Hematopoietic multipotent progenitor cell treated with erythropoietin and hydrocortisone succinate and interleukin-3 and kit ligand, for 4 days (in vitro differentiated cells): ENCODE measurements around the gene TAS2R13.
A peak's percentile ranks its signal among the peaks of the same experiment; 100 is the strongest.

Source experiments
- DNase-seq: peaks from one replicate; pipeline ENCODE4 v3.0.0-alpha.2; 2015

Gene TAS2R13

DNA sequence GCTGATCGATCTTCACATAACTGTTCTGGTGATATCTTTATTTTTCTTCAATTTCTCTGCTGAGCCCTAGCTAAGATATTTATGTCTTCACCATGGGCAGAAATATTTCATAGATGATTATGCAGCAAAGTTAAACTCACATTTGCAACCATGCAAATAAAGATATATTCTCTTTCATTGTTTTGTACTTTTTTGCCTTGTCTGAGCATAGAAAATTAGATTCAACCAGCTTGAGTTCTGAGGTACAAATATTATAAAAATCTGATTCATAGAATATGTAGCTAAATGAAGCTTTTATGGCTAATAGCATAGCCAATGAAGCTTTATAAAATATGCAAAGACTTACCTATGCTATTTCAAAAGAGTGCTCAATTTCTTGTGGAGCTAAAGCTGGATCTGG lies at the start of gene TAS2R13:
Gene TAS2R13 (minus strand): TSS at position 101 of the 400 bp plus-strand sequence. CDS start 264 bp downstream, outside the sequence.
- no peak for DNase-seq

DNA sequence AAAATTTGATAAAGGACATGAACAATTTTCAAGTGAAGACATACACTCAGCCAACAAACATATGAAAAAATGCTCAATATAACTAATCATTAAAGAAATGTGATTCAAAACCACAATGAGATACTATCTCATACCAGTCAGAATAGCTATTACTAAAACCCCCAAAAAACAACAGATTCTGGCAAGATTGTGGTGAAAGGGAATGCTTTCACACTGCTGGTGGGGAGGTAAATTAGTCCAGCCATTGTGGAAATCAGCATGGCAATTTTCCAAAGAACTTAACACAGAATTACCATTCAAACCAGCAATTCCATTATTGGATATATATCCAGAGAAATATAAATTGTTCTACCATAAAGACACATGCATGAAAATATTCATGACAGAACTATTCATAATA lies 48.4 kb upstream of the TAS2R13 start:
- no peak for DNase-seq

DNA sequence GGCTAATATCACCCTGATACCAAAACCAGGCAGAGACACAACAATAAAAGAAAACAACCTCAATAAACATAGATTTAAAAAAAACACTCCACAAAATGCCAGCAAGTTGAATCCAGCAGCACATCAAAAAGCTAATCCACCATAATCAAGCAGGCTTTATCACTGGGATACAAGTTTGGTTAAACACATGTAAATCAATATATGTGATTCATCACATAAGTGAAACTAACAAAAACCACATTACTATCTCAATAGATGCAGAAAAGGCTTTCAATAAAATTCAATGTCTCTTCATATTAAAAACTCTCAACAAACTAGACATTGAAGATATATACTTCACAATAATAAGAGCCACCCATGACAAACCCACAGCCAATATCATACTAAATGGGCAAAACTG lies 46.7 kb upstream of the TAS2R13 start:
- no peak for DNase-seq

DNA sequence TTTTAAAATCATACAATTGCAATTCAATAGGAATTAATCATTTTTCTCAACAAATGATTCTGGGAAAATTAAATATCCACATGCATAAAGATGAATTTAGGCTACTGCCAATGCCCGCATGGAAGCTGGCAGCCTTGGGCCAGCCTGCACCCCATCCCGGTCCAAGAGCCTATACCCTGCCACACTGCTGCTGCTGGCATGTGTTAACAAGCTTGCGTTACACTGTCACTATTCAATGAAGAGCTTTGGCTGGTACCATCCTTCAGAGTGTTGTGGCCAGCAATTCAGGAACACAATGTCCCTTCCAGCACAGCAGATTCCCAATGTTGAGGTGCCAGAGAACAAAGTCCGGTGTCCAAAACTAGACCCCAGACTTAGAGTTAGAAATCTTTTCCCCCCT lies 43.3 kb upstream of the TAS2R13 start:
- no peak for DNase-seq

- no peak for DNase-seq
These were observed 33.8 kb upstream of the TAS2R13 start for GRCh38 chr12:10943167-10943566.

DNA sequence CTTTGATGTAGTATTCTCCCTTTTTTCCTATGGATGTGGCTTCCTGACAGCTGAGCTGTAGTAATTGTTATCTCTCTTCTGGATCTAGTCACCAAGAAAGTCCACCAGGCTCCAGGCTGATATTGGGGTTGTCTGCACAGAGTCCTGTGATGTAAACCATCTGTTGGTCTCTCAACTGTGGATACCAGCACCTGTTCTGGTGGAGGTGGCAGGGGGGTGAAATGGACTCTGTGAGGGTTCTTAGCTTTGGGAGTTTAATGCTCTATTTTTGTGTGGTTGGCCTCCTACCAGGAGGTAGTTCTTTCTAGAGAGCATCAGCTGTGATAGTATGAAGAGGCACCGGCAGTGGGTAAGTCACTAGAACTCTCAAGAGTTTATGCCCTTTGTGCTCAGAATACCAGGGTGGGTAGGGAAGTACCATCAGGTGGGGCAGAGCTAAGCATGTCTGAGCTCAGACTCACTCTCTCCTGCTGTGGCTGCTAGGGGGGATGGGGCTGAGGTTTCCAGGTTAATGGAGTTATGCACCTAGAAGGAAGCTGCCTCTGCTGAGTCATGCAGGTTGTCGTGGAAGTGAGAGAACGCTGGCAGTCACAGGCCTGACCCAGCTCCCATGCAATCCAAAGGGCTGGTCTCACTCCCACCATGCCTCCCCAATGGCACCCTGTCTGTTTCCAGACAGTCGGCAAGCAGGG lies 32.7 kb upstream of the TAS2R13 start:
- peak; percentile 6 for DNase-seq

- DNase-seq = no peak
These were observed 32.0 kb upstream of the TAS2R13 start for GRCh38 chr12:10941369-10941768.

DNA sequence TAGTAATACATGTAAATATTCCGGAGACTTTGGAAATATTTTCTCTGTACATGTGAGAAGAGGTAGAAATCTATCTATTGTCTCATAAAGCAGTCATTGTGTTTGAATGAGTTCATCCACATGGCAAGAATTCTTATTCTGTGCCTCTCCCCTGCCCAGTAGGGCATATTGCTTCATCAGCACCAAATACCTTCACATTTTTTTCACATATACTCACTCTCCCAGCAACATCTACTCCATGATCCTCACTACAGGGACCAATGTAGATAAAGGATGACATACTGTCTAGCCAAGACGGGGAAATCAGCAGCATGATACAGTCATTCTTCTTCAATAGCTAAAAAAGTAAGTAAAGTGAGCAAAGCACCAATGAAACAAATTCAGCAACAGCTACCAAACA lies 31.0 kb upstream of the TAS2R13 start:
- no peak for DNase-seq

GRCh38 chr12:10939163-10939562 lies 29.8 kb upstream of the TAS2R13 start, which contains the start of gene TAS2R14:
TAS2R14 (minus strand) TSS chr12:10939263; CDS start chr12:10939207, 56 bp downstream.
- DNase-seq = no peak

- peak; percentile 9 for DNase-seq
These were observed 27.1 kb upstream of the TAS2R13 start for GRCh38 chr12:10936506-10936905.

GRCh38 chr12:10928746-10929286 lies 19.5 kb upstream of the TAS2R13 start, which contains the start of gene PRH2:
PRH2 (plus strand) TSS chr12:10929236; CDS start chr12:10929274, 38 bp downstream.
- no peak for DNase-seq

- no peak for DNase-seq
These were observed 16.9 kb upstream of the TAS2R13 start for GRCh38 chr12:10926269-10926668.

DNA sequence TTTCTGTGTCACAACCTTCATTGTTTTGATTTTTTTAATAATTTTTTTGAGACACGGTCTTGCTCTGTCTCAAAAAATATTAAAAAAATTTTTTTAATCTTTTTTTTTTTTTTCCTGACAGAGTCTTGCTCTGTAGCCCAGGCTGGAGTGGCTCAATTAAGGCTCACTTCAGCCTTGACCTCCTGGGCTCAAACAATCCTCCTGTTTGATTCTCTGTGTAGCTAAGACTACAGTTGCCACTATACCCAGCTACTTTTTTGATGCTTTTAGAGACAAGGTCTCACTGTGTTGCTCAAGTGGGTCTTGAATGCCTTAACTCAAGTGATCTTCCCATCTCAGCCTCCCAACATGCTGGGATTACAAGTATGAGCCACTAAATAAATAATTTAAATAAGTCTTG lies 10.4 kb upstream of the TAS2R13 start:
- no peak for DNase-seq

- no peak for DNase-seq
These were observed 1.0 kb upstream of the TAS2R13 start for GRCh38 chr12:10910380-10910779.

DNA sequence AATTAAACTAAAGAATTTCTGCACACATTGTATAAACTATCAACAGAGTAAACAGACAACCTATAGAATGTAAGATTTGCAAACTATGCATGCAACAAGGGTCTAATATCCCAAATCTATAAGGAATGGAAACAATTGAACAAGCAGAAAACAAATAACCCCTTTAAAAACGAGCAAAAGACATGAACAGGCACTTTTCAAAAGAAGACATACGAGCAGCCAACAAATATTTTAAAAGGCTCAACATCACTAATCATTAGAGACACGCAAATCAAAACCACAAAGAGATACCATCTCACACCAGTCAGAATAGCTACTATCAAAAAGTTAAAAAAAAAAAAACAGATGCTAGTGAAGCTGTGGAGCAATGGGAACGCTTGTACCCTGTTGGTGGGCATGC lies 4.7 kb downstream of the TAS2R13 start:
- no peak for DNase-seq

DNA sequence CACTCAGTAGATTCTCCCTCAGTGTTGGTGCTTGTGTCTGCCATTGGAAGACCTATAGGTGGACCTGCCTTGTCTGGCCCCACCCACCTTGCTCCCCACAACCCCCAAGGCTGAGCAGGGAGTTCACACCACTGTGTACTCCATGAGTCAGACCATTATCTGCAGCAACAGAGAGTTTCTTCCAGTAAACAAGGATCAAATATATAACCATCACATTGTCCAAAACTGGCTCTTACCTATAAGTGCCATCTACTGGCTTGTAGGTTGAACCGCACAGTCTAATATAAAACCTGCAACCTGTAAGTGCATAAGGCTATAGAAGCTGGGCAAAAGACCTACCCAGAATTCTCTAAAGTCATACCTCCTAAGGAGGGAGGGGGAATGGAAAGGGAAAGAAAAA lies 7.9 kb downstream of the TAS2R13 start:
- peak; percentile 21 for DNase-seq

- no peak for DNase-seq
These were observed 8.4 kb downstream of the TAS2R13 start for GRCh38 chr12:10900972-10901371.

DNA sequence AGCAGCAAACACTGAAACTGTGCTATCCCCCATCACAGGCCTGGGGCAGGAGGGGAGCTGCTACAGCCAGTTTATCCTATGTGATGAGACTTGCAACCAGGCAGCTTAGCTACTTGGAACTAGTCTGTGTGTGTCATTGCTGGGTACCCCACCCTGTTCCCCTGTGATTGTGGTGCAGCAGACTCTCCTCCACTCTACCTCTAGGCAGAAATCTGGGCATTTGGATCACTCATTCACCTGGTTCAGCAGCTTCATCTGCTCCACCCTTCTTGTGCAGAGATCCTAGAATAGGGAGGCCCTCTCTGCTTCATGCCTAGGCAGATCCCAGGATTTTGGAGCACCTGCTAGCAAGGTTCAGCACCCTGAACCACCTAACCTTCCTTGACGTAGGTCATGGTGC lies 8.8 kb downstream of the TAS2R13 start:
- no peak for DNase-seq

DNA sequence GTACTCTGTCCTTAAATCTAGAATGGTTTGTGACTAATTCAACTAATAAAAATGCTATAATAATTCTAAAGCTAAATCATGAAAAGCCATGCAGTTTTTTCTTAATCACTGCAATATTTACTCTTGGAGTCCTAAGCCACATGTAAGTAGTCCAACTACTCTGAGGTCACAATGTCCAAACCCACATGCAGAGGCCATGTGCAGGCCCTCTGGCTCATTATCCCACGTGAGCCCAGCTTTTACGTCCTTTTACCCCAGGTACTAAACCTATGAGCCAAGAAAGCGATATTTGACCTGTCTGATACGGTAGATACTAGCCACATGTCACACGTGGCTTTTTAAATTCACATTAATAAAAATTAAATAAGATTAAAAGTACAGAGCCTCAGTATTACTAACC lies 12.5 kb downstream of the TAS2R13 start:
- DNase-seq = no peak

GRCh38 chr12:10891937-10892336 lies 17.4 kb downstream of the TAS2R13 start:
- DNase-seq = no peak

- no peak for DNase-seq
These were observed 20.1 kb downstream of the TAS2R13 start for GRCh38 chr12:10889226-10889625.

DNA sequence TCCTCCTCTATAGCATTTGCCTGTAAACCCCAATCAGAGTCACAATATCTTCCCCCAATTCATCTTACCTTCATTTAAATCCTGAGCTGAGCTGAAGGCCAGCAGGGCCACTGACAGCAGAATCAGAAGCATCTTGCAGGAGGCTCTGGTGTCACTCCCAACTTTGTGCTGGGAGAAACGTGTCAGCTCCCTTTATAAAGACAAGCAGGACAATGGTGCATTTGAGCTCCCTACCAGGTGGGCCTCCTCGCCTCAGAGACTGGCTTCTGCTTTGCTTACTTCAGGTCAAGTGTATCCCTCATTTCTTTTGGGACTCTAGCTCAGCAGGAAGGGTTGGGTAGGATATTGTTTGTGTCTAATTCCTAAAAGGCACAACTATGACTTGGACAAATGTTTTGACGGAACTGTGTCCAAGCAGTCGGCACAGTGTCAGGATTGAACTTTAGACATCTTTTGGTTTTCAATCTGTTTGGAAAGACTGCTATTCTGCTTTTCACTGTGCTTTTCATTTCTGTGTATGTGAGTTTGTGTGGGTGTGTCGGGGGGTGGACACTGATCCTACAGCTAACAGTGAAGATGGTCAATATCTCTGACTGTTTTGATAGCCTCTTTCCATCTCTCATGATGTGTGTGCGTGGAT lies 25.2 kb downstream of the TAS2R13 start, which contains the start of gene PRH1:
Gene PRH1 (minus strand): TSS at position 170 of the 640 bp plus-strand sequence. CDS start 38 bp downstream, at position 132.
- no peak for DNase-seq

GRCh38 chr12:10873378-10873777 lies 36.0 kb downstream of the TAS2R13 start:
- no peak for DNase-seq

DNA sequence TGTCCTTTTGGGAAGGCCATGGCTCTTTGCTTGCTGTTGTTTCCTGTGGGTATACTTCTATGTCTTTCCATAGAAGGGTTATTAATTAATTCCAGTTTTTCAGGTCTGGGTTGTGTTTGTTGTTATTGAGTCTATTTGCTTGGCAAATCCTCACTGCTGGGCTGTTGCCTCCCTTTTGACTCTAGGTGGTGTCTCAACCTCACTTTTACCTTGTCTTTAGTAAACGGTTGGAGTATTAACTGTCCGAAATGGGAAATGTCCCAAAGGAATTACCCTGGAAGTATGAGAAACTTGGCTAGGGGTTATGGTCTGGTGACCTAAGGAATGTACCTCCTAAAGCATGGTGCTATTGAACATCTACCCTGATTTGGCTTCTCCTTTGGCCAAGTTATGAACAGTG lies 42.0 kb downstream of the TAS2R13 start:
- DNase-seq = no peak
